Hematopoietic multipotent progenitor cell treated with erythropoietin and hydrocortisone succinate and interleukin-3 and kit ligand, for 15 days (in vitro differentiated cells): ENCODE data around the gene NAXD.
"Not testable (repeated sequence)": the region's sequence is repeated elsewhere in the genome, so short reads cannot be mapped to it uniquely, and the experiment has no call there.

Source experiments
- DNase-seq: peaks from one replicate; pipeline ENCODE4 v3.0.0-alpha.2; 2015; ENCODE audit warnings: low spot score

NAXD gene

GRCh38 chr13:110628477-110628793 lies 13.1 kb downstream of the NAXD start:
- DNase-seq: no peak

GRCh38 chr13:110628952-110629701 lies 13.8 kb downstream of the NAXD start:
- DNase-seq: no peak

GRCh38 chr13:110629735-110630134 lies 14.4 kb downstream of the NAXD start:
- DNase-seq: no peak

- no peak for DNase-seq
Measured at GRCh38 chr13:110630566-110631119, 15.3 kb downstream of the NAXD start.

- DNase-seq: not testable (repeated sequence)
Measured at GRCh38 chr13:110632255-110632654, 16.9 kb downstream of the NAXD start.

- no peak for DNase-seq
Measured at GRCh38 chr13:110633776-110634175, 18.4 kb downstream of the NAXD start.

GRCh38 chr13:110634558-110634957 lies 19.2 kb downstream of the NAXD start:
- DNase-seq: no peak

GRCh38 chr13:110635405-110636002 lies 20.2 kb downstream of the NAXD start:
- DNase-seq: no peak

- DNase-seq: no peak
Measured at GRCh38 chr13:110636053-110636475, 20.7 kb downstream of the NAXD start.

- no peak for DNase-seq
Measured at GRCh38 chr13:110636701-110637201, 21.4 kb downstream of the NAXD start.

GRCh38 chr13:110637275-110637674 lies 21.9 kb downstream of the NAXD start:
- DNase-seq: no peak

GRCh38 chr13:110637747-110638146 lies 22.4 kb downstream of the NAXD start:
- no peak for DNase-seq

GRCh38 chr13:110638257-110638656 lies 22.9 kb downstream of the NAXD start:
- DNase-seq: no peak

GRCh38 chr13:110638814-110639806 lies 23.8 kb downstream of the NAXD start:
- no peak for DNase-seq

- no peak for DNase-seq
Measured at GRCh38 chr13:110639935-110640334, 24.6 kb downstream of the NAXD start.

- DNase-seq: no peak
Measured at GRCh38 chr13:110640591-110641029, 25.3 kb downstream of the NAXD start.

GRCh38 chr13:110641055-110642015 lies 26.0 kb downstream of the NAXD start:
- no peak for DNase-seq

GRCh38 chr13:110642291-110642981 lies 27.1 kb downstream of the NAXD start:
- DNase-seq: no peak

GRCh38 chr13:110643324-110643723 lies 28.0 kb downstream of the NAXD start:
- DNase-seq: no peak

GRCh38 chr13:110643768-110644421 lies 28.6 kb downstream of the NAXD start:
- DNase-seq: no peak
